Osteoblast (primary cell): ENCODE data around the gene CASP9. TPM values are rescaled to one million over a fixed set of nuclear protein-coding genes. Genes with fewer than 3 reads are reported as not detected.

Experiments
- DNase-seq: peaks from one replicate; pipeline ENCODE4 v3.0.0; 2011; ENCODE audit warnings: low spot score, mixed read lengths; ENCODE audit not compliant: insufficient read length; ENCODE audit errors: missing footprints
- H2AFZ ChIP-seq: 2 replicates; pipeline ENCODE4 v1.6.0; 2011; ENCODE audit warnings: mild to moderate bottlenecking, low read length
- H3K27ac ChIP-seq: 2 replicates; pipeline ENCODE4 v1.5.1; 2011; ENCODE audit warnings: mild to moderate bottlenecking, low read depth, low read length, moderate library complexity
- H3K27me3 ChIP-seq: 2 replicates; pipeline ENCODE4 v1.6.0; 2012; ENCODE audit warnings: mild to moderate bottlenecking, control low read depth, inconsistent platforms, low read length, moderate library complexity; ENCODE audit not compliant: insufficient read depth
- H3K36me3 ChIP-seq: 2 replicates; pipeline ENCODE4 v1.5.1; 2011; ENCODE audit warnings: mild to moderate bottlenecking, low read length, control low read depth, moderate library complexity; ENCODE audit not compliant: insufficient read depth
- H3K4me1 ChIP-seq: 2 replicates; pipeline ENCODE4 v1.5.1; 2011; ENCODE audit warnings: mild to moderate bottlenecking, low read length, control low read depth, moderate library complexity; ENCODE audit not compliant: insufficient read depth
- H3K4me2 ChIP-seq: 2 replicates; pipeline ENCODE4 v1.6.0; 2011; ENCODE audit warnings: mild to moderate bottlenecking, low read length; ENCODE audit not compliant: insufficient read depth
- H3K4me3 ChIP-seq: fragments of 200-600 bp; sonication (generic); 3 replicates; pipeline ENCODE4 v1.5.1; 2012; ENCODE audit warnings: mild to moderate bottlenecking, low read length, inconsistent platforms; ENCODE audit not compliant: insufficient read depth
- H3K79me2 ChIP-seq: 2 replicates; pipeline ENCODE4 v1.6.0; 2012; ENCODE audit warnings: mild to moderate bottlenecking, low read length, control low read depth, inconsistent platforms; ENCODE audit not compliant: insufficient read depth
- H3K9me3 ChIP-seq: 2 replicates; pipeline ENCODE4 v1.5.1; 2011; ENCODE audit warnings: low read depth, low read length, control low read depth
- H4K20me1 ChIP-seq: 2 replicates; pipeline ENCODE4 v1.6.0; 2012; ENCODE audit warnings: mild to moderate bottlenecking, low read length, control low read depth; ENCODE audit not compliant: insufficient read depth
- total RNA-seq: library from RNA; depleted of rRNA; stranded (reverse); fragments of >200 nt; gene quantifications from 2 replicates; pipeline ENCODE4 v1.2.3, GENCODE V29; 2012
- TF ChIP-seq, protein P1 (sequence below): IDR thresholded peaks from 2 replicates; pipeline ENCODE4 v1.5.1; 2011; ENCODE audit warnings: mild to moderate bottlenecking, low read depth, low read length, moderate library complexity; ENCODE audit errors: extremely low read depth

Gene CASP9
- total RNA-seq, 1 donor: 10.9 TPM

GRCh38 chr1:15526490-15527339, 2.7 kb upstream of the CASP9 start, which contains the start of gene DNAJC16:
Gene DNAJC16, plus strand, starts transcription at chr1:15526848. Its CDS starts 2,258 bp downstream, at chr1:15529106.
- no peaks in the 10 kb centered on the region for H3K9me3 ChIP-seq

GRCh38 chr1:15526021-15526489, 2.0 kb upstream of the CASP9 start:
- Histone ChIP-seq H3K9me3 (no peaks in the 10 kb centered on the region), H3K4me1 (peaks cover 28% of the 10 kb centered on the region), H2AFZ (peak overlapping the region; percentile 90), H3K27me3 (no peaks in the 10 kb centered on the region), H3K27ac (peak overlapping the region; percentile 78), H3K4me2 (peak overlapping the region; percentile 92), H3K79me2 (peaks cover 38% of the 10 kb centered on the region), H3K4me3 (peak overlapping the region; percentile 93), H4K20me1 (no peaks in the 10 kb centered on the region), H3K36me3 (peaks cover 8% of the 10 kb centered on the region)
- DNase-seq: no peak
- TF ChIP-seq, protein P1, sequence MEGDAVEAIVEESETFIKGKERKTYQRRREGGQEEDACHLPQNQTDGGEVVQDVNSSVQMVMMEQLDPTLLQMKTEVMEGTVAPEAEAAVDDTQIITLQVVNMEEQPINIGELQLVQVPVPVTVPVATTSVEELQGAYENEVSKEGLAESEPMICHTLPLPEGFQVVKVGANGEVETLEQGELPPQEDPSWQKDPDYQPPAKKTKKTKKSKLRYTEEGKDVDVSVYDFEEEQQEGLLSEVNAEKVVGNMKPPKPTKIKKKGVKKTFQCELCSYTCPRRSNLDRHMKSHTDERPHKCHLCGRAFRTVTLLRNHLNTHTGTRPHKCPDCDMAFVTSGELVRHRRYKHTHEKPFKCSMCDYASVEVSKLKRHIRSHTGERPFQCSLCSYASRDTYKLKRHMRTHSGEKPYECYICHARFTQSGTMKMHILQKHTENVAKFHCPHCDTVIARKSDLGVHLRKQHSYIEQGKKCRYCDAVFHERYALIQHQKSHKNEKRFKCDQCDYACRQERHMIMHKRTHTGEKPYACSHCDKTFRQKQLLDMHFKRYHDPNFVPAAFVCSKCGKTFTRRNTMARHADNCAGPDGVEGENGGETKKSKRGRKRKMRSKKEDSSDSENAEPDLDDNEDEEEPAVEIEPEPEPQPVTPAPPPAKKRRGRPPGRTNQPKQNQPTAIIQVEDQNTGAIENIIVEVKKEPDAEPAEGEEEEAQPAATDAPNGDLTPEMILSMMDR: no peak

More at GRCh38 chr1:15526490-15527339, 2.7 kb upstream of the CASP9 start, which contains the start of gene DNAJC16:
- TF ChIP-seq, protein P1: no peak
- Histone ChIP-seq H3K4me2 (peak within 1 kb of the TSS; percentile 94), H3K27ac (peak within 1 kb of the TSS; percentile 78), H4K20me1 (no peaks in the 10 kb centered on the region), H3K27me3 (no peaks in the 10 kb centered on the region), H3K4me3 (peak within 1 kb of the TSS; percentile 93), H3K36me3 (peaks cover 10% of the 10 kb centered on the region), H2AFZ (peak within 1 kb of the TSS; percentile 90), H3K79me2 (peaks cover 40% of the 10 kb centered on the region), H3K4me1 (peaks cover 28% of the 10 kb centered on the region)
- peak; percentile 98 for DNase-seq

DNA sequence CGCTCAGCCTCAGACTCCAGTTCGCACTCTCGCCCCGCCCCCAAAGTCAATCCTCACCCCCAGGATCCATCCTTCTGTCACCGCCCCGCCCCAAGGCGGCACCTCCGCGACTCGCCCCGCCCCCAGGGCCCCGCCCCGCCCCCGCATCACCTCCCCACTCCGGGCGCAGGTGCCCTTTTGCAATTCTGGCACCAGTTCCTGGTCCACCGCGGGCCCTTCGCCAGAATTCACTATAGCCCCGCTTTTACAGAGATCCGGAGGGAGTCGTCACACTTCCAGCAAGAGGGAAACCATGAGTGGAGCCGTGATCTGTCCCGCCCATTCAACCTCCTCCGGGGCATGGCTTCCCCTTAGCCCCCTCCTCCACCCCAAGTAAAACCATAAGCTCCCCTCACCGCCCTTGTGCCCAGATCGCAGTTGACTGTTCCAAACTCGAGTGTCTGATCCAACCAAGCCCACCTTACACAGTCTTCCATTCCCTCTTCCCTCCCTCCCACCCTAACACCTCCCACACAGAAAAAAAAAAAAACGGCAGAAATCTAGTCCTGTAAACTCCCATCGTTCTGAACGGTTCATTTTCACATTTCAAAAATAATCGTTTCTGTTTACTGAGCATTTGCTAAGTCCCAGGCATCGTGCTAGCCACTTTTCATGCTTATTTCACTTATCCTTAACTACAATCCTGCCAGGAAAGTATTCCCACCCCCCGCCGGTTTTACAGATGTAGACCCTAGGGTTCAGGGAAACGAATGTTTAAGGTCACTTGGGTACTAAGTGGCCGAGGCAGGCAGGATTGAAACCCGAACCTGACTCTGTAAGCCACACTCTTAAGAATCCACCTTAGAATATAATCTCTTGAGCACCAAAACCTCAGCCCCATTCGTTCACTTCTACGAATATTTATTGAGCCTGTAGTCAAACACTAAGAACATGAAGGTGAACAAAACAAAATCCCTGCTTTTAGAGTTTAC, 1.3 kb upstream of the CASP9 start:
- Histone ChIP-seq H3K27me3 (no peaks in the 10 kb centered on the region), H3K4me2 (peak overlapping the region; percentile 92)
- DNase-seq: peak; percentile 90

More for the DNA sequence above, 1.3 kb upstream of the CASP9 start:
- peaks cover under 1% of the 10 kb centered on the region for H3K36me3 ChIP-seq
- no peaks in the 10 kb centered on the region for H4K20me1 ChIP-seq
- TF ChIP-seq, protein P1: no peak
- peak overlapping the region; percentile 90 for H2AFZ ChIP-seq
- H3K4me3 ChIP-seq: peak overlapping the region; percentile 93
- H3K4me1 ChIP-seq: peaks cover 28% of the 10 kb centered on the region
- H3K9me3 ChIP-seq: no peaks in the 10 kb centered on the region
- peaks cover 34% of the 10 kb centered on the region for H3K79me2 ChIP-seq
- peak overlapping the region; percentile 78 for H3K27ac ChIP-seq
